HEK293T (cell line): ENCODE data around the gene PSD2.

Experiments
- CTCF ChIA-PET: fragments of 350-600 bp; formaldehyde crosslinking; extraction: SDS; loops from one replicate; lab custom pipeline; 2021; ENCODE audit warnings: antibody characterized with exemption, inconsistent platforms; lab: Yijun Ruan, JAX
- POLR2A ChIA-PET: fragments of 350-600 bp; formaldehyde crosslinking; extraction: SDS; loops from one replicate; lab custom pipeline; 2020; ENCODE audit warnings: antibody characterized with exemption, inconsistent platforms; lab: Yijun Ruan, JAX
- DNase-seq: peaks from one replicate; pipeline ENCODE4 v3.0.0; 2012; ENCODE audit warnings: mixed read lengths; ENCODE audit errors: extremely low spot score
- ARNT ChIP-seq: fragments of 450-650 bp; IDR thresholded peaks from 2 replicates; pipeline ENCODE4 v1.6.1; 2017; ENCODE audit warnings: mild to moderate bottlenecking
- BHLHE40 ChIP-seq: fragments of 450-650 bp; IDR thresholded peaks from 2 replicates; pipeline ENCODE4 v1.6.1; 2016; ENCODE audit warnings: mild to moderate bottlenecking, moderate library complexity, borderline replicate concordance
- CTBP1 ChIP-seq: fragments of 450-650 bp; IDR thresholded peaks from 2 replicates; pipeline ENCODE4 v1.6.1; 2016; ENCODE audit warnings: borderline replicate concordance
- ELF4 ChIP-seq: fragments of 450-650 bp; IDR thresholded peaks from 2 replicates; pipeline ENCODE4 v1.6.1; 2017; ENCODE audit warnings: antibody characterized with exemption
- FOXA1 ChIP-seq: fragments of 450-650 bp; IDR thresholded peaks from 2 replicates; pipeline ENCODE4 v1.6.1; 2016; ENCODE audit warnings: mild to moderate bottlenecking
- FOXK2 ChIP-seq: fragments of 450-650 bp; IDR thresholded peaks from 2 replicates; pipeline ENCODE4 v1.6.1; 2016; ENCODE audit warnings: mild to moderate bottlenecking
- FOXM1 ChIP-seq: fragments of 450-650 bp; IDR thresholded peaks from 2 replicates; pipeline ENCODE4 v1.6.1; 2017; ENCODE audit warnings: mild to moderate bottlenecking, borderline replicate concordance
- HDGF ChIP-seq: fragments of 450-650 bp; IDR thresholded peaks from 2 replicates; pipeline ENCODE4 v1.6.1; 2017; ENCODE audit warnings: antibody characterized with exemption, borderline replicate concordance
- L3MBTL2 ChIP-seq: fragments of 450-650 bp; conservative IDR thresholded peaks from 2 replicates; pipeline ENCODE4 v1.6.1; 2016; ENCODE audit warnings: mild to moderate bottlenecking
- LEF1 ChIP-seq: fragments of 450-650 bp; IDR thresholded peaks from 2 replicates; pipeline ENCODE4 v1.6.1; 2017; ENCODE audit warnings: mild to moderate bottlenecking, borderline replicate concordance
- NFRKB ChIP-seq: fragments of 450-650 bp; IDR thresholded peaks from 2 replicates; pipeline ENCODE4 v1.6.1; 2016; ENCODE audit warnings: mild to moderate bottlenecking, moderate library complexity
- SP1 ChIP-seq: fragments of 450-650 bp; IDR thresholded peaks from 2 replicates; pipeline ENCODE4 v1.6.1; 2017
- SUZ12 ChIP-seq: fragments of 450-650 bp; IDR thresholded peaks from 2 replicates; pipeline ENCODE4 v1.6.1; 2016; ENCODE audit warnings: mild to moderate bottlenecking
- TARDBP ChIP-seq: fragments of 450-650 bp; IDR thresholded peaks from 2 replicates; pipeline ENCODE4 v1.6.1; 2016
- ZNF384 ChIP-seq: fragments of 450-650 bp; IDR thresholded peaks from 2 replicates; pipeline ENCODE4 v1.6.1; 2016
- TF ChIP-seq, protein P1 (sequence below): fragments of 450-650 bp; IDR thresholded peaks from 2 replicates; pipeline ENCODE4 v1.6.1; 2016

The PSD2 gene

GRCh38 chr5:139885172-139885856 lies 89.7 kb downstream of the PSD2 start:
- ChIA-PET CTCF (interaction anchor here (0.7 to 5.6 kb wide), 2 partner anchors 18 to 83 kb away, joined by 3 to 28 read pairs; no protein-coding TSS in a partner anchor), POLR2A (no interaction called here)
- no peak for DNase-seq
- TF ChIP-seq TARDBP = no peak
- TF ChIP-seq FOXA1 = no peak
- no peak for TF ChIP-seq SP1
- no peak for TF ChIP-seq LEF1
- TF ChIP-seq FOXK2 = no peak
- no peak for TF ChIP-seq BHLHE40
- TF ChIP-seq L3MBTL2 = no peak
- TF ChIP-seq ELF4 = no peak
- TF ChIP-seq, protein P1, sequence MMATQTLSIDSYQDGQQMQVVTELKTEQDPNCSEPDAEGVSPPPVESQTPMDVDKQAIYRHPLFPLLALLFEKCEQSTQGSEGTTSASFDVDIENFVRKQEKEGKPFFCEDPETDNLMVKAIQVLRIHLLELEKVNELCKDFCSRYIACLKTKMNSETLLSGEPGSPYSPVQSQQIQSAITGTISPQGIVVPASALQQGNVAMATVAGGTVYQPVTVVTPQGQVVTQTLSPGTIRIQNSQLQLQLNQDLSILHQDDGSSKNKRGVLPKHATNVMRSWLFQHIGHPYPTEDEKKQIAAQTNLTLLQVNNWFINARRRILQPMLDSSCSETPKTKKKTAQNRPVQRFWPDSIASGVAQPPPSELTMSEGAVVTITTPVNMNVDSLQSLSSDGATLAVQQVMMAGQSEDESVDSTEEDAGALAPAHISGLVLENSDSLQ = no peak
- TF ChIP-seq ZNF384 = no peak

GRCh38 chr5:139885857-139886208 lies 90.2 kb downstream of the PSD2 start:
- ChIA-PET POLR2A (no interaction called here), CTCF (interaction anchor here (5.6 kb wide), 1 partner anchor 83 kb away, joined by 28 read pairs; no protein-coding TSS in a partner anchor)
- TF ChIP-seq LEF1 (no peak), TARDBP (no peak), ZNF384 (no peak), CTBP1 (no peak), SUZ12 (no peak), L3MBTL2 (no peak), FOXA1 (no peak), ARNT (no peak), ELF4 (no peak), NFRKB (no peak), SP1 (no peak), HDGF (no peak), FOXM1 (no peak), BHLHE40 (no peak), FOXK2 (no peak)
- TF ChIP-seq, protein P1 = no peak
- no peak for DNase-seq

- POLR2A ChIA-PET = no interaction called here
- CTCF ChIA-PET = no interaction called here
- TF ChIP-seq ELF4 (no peak), CTBP1 (no peak), ARNT (no peak), BHLHE40 (no peak), LEF1 (no peak), SP1 (no peak), SUZ12 (no peak), HDGF (no peak), L3MBTL2 (no peak), ZNF384 (no peak), TARDBP (no peak), FOXM1 (no peak), FOXA1 (no peak), NFRKB (no peak), FOXK2 (no peak)
- TF ChIP-seq, protein P1 = no peak
Observed at GRCh38 chr5:139886213-139886612, 90.6 kb downstream of the PSD2 start.

DNA sequence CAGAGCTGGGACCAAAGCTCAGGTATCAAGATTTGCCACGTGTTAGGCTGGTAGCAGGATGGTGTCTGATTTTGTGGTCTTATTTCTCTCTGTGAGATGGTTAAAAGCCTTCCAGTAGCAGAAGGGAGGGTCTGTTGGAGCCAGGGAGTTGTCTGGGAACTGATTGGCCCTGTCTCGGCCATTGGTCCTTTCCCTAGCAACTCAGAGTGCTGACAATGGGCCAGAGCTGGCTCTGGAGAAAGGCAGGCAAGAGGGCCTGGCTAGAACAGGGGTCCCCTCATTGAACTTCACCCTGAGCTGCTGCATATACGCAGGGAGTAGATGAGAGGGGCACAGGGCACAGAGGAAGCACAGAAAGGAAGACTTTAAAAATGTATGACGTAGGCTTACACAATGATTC lies 92.8 kb downstream of the PSD2 start:
- ChIA-PET CTCF (interaction anchor here (0.6 kb wide), 1 partner anchor 81 kb away, joined by 4 read pairs; no protein-coding TSS in a partner anchor), POLR2A (no interaction called here)
- no peak for TF ChIP-seq SUZ12
- TF ChIP-seq ARNT = no peak
- no peak for TF ChIP-seq FOXM1
- TF ChIP-seq BHLHE40 = no peak
- no peak for TF ChIP-seq ELF4
- TF ChIP-seq HDGF = no peak
- TF ChIP-seq SP1 = no peak
- no peak for TF ChIP-seq L3MBTL2
- no peak for TF ChIP-seq FOXA1
- TF ChIP-seq CTBP1 = no peak
- no peak for DNase-seq

More at GRCh38 chr5:139886213-139886612, 90.6 kb downstream of the PSD2 start:
- DNase-seq = no peak

DNA sequence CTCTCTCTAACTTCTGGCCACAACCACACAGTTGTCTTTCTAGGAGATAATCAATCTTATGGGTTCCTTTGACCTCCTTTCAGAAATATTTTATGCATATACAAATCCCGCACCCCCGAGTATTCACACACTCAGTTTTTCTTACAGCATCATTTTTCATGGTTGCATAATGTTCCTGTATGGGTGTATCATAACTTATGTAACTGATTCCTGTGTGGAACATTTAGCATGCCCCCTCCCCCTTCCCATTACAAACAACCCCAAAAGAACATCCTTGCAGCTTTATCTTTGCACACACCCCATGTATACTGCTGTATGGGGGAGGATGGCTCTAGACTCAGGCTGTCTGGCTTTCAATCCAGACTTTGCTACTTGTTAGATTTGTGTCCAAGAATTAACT lies 93.8 kb downstream of the PSD2 start:
- POLR2A ChIA-PET = no interaction called here
- CTCF ChIA-PET = interaction anchor here (0.6 kb wide), 2 partner anchors 112 to 114 kb away, joined by 4 read pairs; no protein-coding TSS in a partner anchor
- TF ChIP-seq FOXM1 (no peak), SP1 (no peak), FOXA1 (no peak), BHLHE40 (no peak), ZNF384 (no peak), TARDBP (no peak), ARNT (no peak)
- DNase-seq = no peak

GRCh38 chr5:139893873-139894272 lies 98.3 kb downstream of the PSD2 start:
- ChIA-PET POLR2A (no interaction called here), CTCF (no interaction called here)
- TF ChIP-seq SP1 = no peak
- TF ChIP-seq SUZ12 = no peak
- TF ChIP-seq, protein P1 = no peak
- no peak for TF ChIP-seq LEF1
- no peak for TF ChIP-seq NFRKB
- no peak for TF ChIP-seq HDGF
- no peak for TF ChIP-seq FOXA1
- TF ChIP-seq ZNF384 = no peak
- TF ChIP-seq ARNT = no peak
- TF ChIP-seq ELF4 = no peak
- TF ChIP-seq FOXM1 = no peak
- no peak for TF ChIP-seq L3MBTL2
- TF ChIP-seq CTBP1 = no peak
- TF ChIP-seq TARDBP = no peak
- no peak for TF ChIP-seq BHLHE40
- no peak for TF ChIP-seq FOXK2

More at GRCh38 chr5:139893873-139894272, 98.3 kb downstream of the PSD2 start:
- no peak for DNase-seq
